Memory B cell (primary cell): Measurements from ENCODE around the gene FAM3C.
"Not testable (repeated sequence)": the region's sequence is repeated elsewhere in the genome, so short reads cannot be mapped to it uniquely, and the experiment has no call there.

Experiments used
- ATAC-seq: fragments of 150-1000 bp; cut with Tn5 transposase; 2 replicates; pipeline ENCODE4 v1.10.0; 2021; ENCODE audit warnings: low read depth, mild to moderate bottlenecking, moderate library complexity
- DNase-seq, 2 donors: peaks; one replicate each; pipeline ENCODE4 v3.0.0; 2022; ENCODE audit warnings: low spot score in 2 of 2
- H3K27ac Mint-ChIP-seq: one replicate; pipeline ENCODE4 v1.8.0; 2022; ENCODE audit warnings: mild to moderate bottlenecking, moderate library complexity, mixed read lengths
- H3K27me3 Mint-ChIP-seq: one replicate; pipeline ENCODE4 v1.8.0; 2022; ENCODE audit warnings: mixed read lengths
- H3K36me3 Mint-ChIP-seq: one replicate; pipeline ENCODE4 v1.8.0; 2022; ENCODE audit warnings: mild to moderate bottlenecking, mixed read lengths
- H3K4me1 Mint-ChIP-seq: one replicate; pipeline ENCODE4 v1.8.0; 2022; ENCODE audit warnings: mixed read lengths
- H3K4me3 Mint-ChIP-seq: one replicate; pipeline ENCODE4 v1.8.0; 2022; ENCODE audit warnings: mild to moderate bottlenecking, moderate library complexity, mixed read lengths
- H3K9me3 Mint-ChIP-seq: one replicate; pipeline ENCODE4 v1.8.0; 2022; ENCODE audit warnings: mixed read lengths

Gene FAM3C

GRCh38 chr7:121428855-121429489 lies 32.9 kb upstream of the FAM3C start:
- DNase-seq: no peak
- no peak for ATAC-seq
- H3K27me3 Mint-ChIP-seq: no peaks in the 10 kb centered on the region
- peaks cover 3% of the 10 kb centered on the region for H3K9me3 Mint-ChIP-seq
- H3K36me3 Mint-ChIP-seq: peaks cover 3% of the 10 kb centered on the region
- H3K27ac Mint-ChIP-seq: no peak overlapping the region
- H3K4me1 Mint-ChIP-seq: peaks cover 17% of the 10 kb centered on the region
- no peak overlapping the region for H3K4me3 Mint-ChIP-seq

GRCh38 chr7:121421743-121422142 lies 25.6 kb upstream of the FAM3C start:
- H3K36me3 Mint-ChIP-seq: not testable (repeated sequence)

GRCh38 chr7:121420976-121421375 lies 24.9 kb upstream of the FAM3C start:
- Mint-ChIP-seq H3K9me3 (no peaks in the 10 kb centered on the region), H3K4me3 (no peak overlapping the region), H3K27ac (no peak overlapping the region), H3K36me3 (no peaks in the 10 kb centered on the region), H3K4me1 (no peaks in the 10 kb centered on the region), H3K27me3 (peaks cover 2% of the 10 kb centered on the region)
- ATAC-seq: no peak
- DNase-seq: no peak

More at GRCh38 chr7:121421743-121422142, 25.6 kb upstream of the FAM3C start:
- not testable (repeated sequence) for H3K4me1 Mint-ChIP-seq, H3K27me3 Mint-ChIP-seq, H3K9me3 Mint-ChIP-seq, DNase-seq, H3K27ac Mint-ChIP-seq, ATAC-seq, H3K4me3 Mint-ChIP-seq

- ATAC-seq: no peak
- no peak for DNase-seq
- H3K9me3 Mint-ChIP-seq: no peaks in the 10 kb centered on the region
- H3K4me1 Mint-ChIP-seq: peaks cover 2% of the 10 kb centered on the region
- H3K27ac Mint-ChIP-seq: no peak overlapping the region
- H3K4me3 Mint-ChIP-seq: no peak overlapping the region
- peaks cover 2% of the 10 kb centered on the region for H3K27me3 Mint-ChIP-seq
- H3K36me3 Mint-ChIP-seq: no peaks in the 10 kb centered on the region
Observed at GRCh38 chr7:121419201-121420148, 23.4 kb upstream of the FAM3C start.

GRCh38 chr7:121416533-121416932 lies 20.4 kb upstream of the FAM3C start:
- DNase-seq (no peak), ATAC-seq (no peak)
- no peak overlapping the region for H3K4me3 Mint-ChIP-seq
- H3K36me3 Mint-ChIP-seq: no peaks in the 10 kb centered on the region
- H3K4me1 Mint-ChIP-seq: peaks cover 3% of the 10 kb centered on the region
- peaks cover 3% of the 10 kb centered on the region for H3K27me3 Mint-ChIP-seq
- no peak overlapping the region for H3K27ac Mint-ChIP-seq
- H3K9me3 Mint-ChIP-seq: no peaks in the 10 kb centered on the region

GRCh38 chr7:121414436-121414835 lies 18.3 kb upstream of the FAM3C start:
- DNase-seq: no peak
- H3K36me3 Mint-ChIP-seq: no peaks in the 10 kb centered on the region
- no peak for ATAC-seq
- no peak overlapping the region for H3K4me3 Mint-ChIP-seq
- H3K27ac Mint-ChIP-seq: peak overlapping the region; percentile 36
- H3K9me3 Mint-ChIP-seq: no peaks in the 10 kb centered on the region
- H3K27me3 Mint-ChIP-seq: peaks cover 3% of the 10 kb centered on the region
- peaks cover 10% of the 10 kb centered on the region for H3K4me1 Mint-ChIP-seq

- DNase-seq (no peak), ATAC-seq (no peak)
- no peaks in the 10 kb centered on the region for H3K9me3 Mint-ChIP-seq
- H3K36me3 Mint-ChIP-seq: no peaks in the 10 kb centered on the region
- H3K27ac Mint-ChIP-seq: no peak overlapping the region
- no peak overlapping the region for H3K4me3 Mint-ChIP-seq
- peaks cover 10% of the 10 kb centered on the region for H3K4me1 Mint-ChIP-seq
- peaks cover 3% of the 10 kb centered on the region for H3K27me3 Mint-ChIP-seq
Observed at GRCh38 chr7:121411597-121411979, 15.5 kb upstream of the FAM3C start.

GRCh38 chr7:121410829-121411596 lies 14.9 kb upstream of the FAM3C start:
- Mint-ChIP-seq H3K4me3 (peak overlapping the region; percentile 28), H3K9me3 (no peaks in the 10 kb centered on the region), H3K4me1 (peaks cover 10% of the 10 kb centered on the region), H3K27ac (no peak overlapping the region), H3K27me3 (peaks cover 3% of the 10 kb centered on the region), H3K36me3 (no peaks in the 10 kb centered on the region)
- ATAC-seq: peak; percentile 31
- DNase-seq: no peak

GRCh38 chr7:121406944-121407343 lies 10.8 kb upstream of the FAM3C start:
- Mint-ChIP-seq H3K4me3 (no peak overlapping the region), H3K27ac (no peak overlapping the region), H3K4me1 (peaks cover 8% of the 10 kb centered on the region), H3K36me3 (no peaks in the 10 kb centered on the region), H3K27me3 (peaks cover 2% of the 10 kb centered on the region), H3K9me3 (no peaks in the 10 kb centered on the region)
- no peak for ATAC-seq
- no peak for DNase-seq

- no peak overlapping the region for H3K27ac Mint-ChIP-seq
Observed at GRCh38 chr7:121406461-121406860, 10.4 kb upstream of the FAM3C start.

GRCh38 chr7:121404348-121404747 lies 8.2 kb upstream of the FAM3C start:
- Mint-ChIP-seq H3K9me3 (no peaks in the 10 kb centered on the region), H3K4me3 (no peak overlapping the region), H3K36me3 (no peaks in the 10 kb centered on the region), H3K27me3 (peaks cover 2% of the 10 kb centered on the region), H3K4me1 (no peaks in the 10 kb centered on the region), H3K27ac (no peak overlapping the region)
- DNase-seq: no peak
- no peak for ATAC-seq

More at GRCh38 chr7:121406461-121406860, 10.4 kb upstream of the FAM3C start:
- Mint-ChIP-seq H3K4me3 (no peak overlapping the region), H3K9me3 (no peaks in the 10 kb centered on the region), H3K36me3 (no peaks in the 10 kb centered on the region), H3K4me1 (peaks cover 7% of the 10 kb centered on the region), H3K27me3 (peaks cover 2% of the 10 kb centered on the region)
- DNase-seq: no peak
- no peak for ATAC-seq

- no peak for DNase-seq
- ATAC-seq: no peak
- H3K27me3 Mint-ChIP-seq: peaks cover 2% of the 10 kb centered on the region
- no peak overlapping the region for H3K27ac Mint-ChIP-seq
- no peaks in the 10 kb centered on the region for H3K4me1 Mint-ChIP-seq
- no peaks in the 10 kb centered on the region for H3K9me3 Mint-ChIP-seq
- H3K4me3 Mint-ChIP-seq: no peak overlapping the region
- no peaks in the 10 kb centered on the region for H3K36me3 Mint-ChIP-seq
Observed at GRCh38 chr7:121402701-121403100, 6.6 kb upstream of the FAM3C start.

- Mint-ChIP-seq H3K36me3 (no peaks in the 10 kb centered on the region), H3K4me1 (no peaks in the 10 kb centered on the region), H3K27me3 (peaks cover 2% of the 10 kb centered on the region), H3K4me3 (no peak overlapping the region), H3K27ac (no peak overlapping the region), H3K9me3 (no peaks in the 10 kb centered on the region)
- DNase-seq: no peak
- no peak for ATAC-seq
Observed at GRCh38 chr7:121401896-121402295, 5.8 kb upstream of the FAM3C start.

- no peak overlapping the region for H3K27ac Mint-ChIP-seq
Observed at GRCh38 chr7:121398246-121398645, 2.1 kb upstream of the FAM3C start.

More at GRCh38 chr7:121398246-121398645, 2.1 kb upstream of the FAM3C start:
- H3K36me3 Mint-ChIP-seq: no peaks in the 10 kb centered on the region
- H3K9me3 Mint-ChIP-seq: no peaks in the 10 kb centered on the region
- no peak overlapping the region for H3K4me3 Mint-ChIP-seq
- ATAC-seq: no peak
- H3K27me3 Mint-ChIP-seq: no peaks in the 10 kb centered on the region
- H3K4me1 Mint-ChIP-seq: peaks cover 4% of the 10 kb centered on the region
- no peak for DNase-seq
